Endothelial cell of umbilical vein (primary cell): ENCODE results near the gene BTBD17.

Experiments used
- CTCF ChIP-seq, 2 donors: IDR thresholded peaks; 1 replicate in 1 of 2; 2 replicates in 1 of 2; pipeline ENCODE4 v1.5.1; 2011; ENCODE audit warnings: low read length in 2 of 2, mild to moderate bottlenecking in 2 of 2, moderate library complexity in 2 of 2, control low read depth in 1 of 2, inconsistent platforms in 1 of 2, low read depth in 1 of 2; ENCODE audit not compliant: insufficient read depth in 1 of 2; ENCODE audit errors: extremely low read depth in 1 of 2
- EZH2 ChIP-seq: IDR thresholded peaks from 2 replicates; pipeline ENCODE4 v1.6.1; 2012; ENCODE audit warnings: borderline replicate concordance, low read depth, mild to moderate bottlenecking, moderate library complexity, low read length, inconsistent platforms; ENCODE audit not compliant: severe bottlenecking
- JUN ChIP-seq: IDR thresholded peaks from 2 replicates; pipeline ENCODE4 v1.6.1; 2011; ENCODE audit warnings: borderline replicate concordance, low read depth; ENCODE audit not compliant: insufficient read length, insufficient read depth
- MAX ChIP-seq: IDR thresholded peaks from 2 replicates; pipeline ENCODE4 v1.6.1; 2011; ENCODE audit not compliant: insufficient read depth, insufficient read length
- MYC ChIP-seq: IDR thresholded peaks from one replicate; pipeline ENCODE4 v1.6.1; 2011; ENCODE audit warnings: mild to moderate bottlenecking, low read depth, low read length
- POLR2A ChIP-seq: IDR thresholded peaks from 2 replicates; pipeline ENCODE4 v1.6.1; 2012; ENCODE audit warnings: low read depth, mild to moderate bottlenecking, control low read depth, low read length
- POLR2AphosphoS5 ChIP-seq: IDR thresholded peaks from 2 replicates; pipeline ENCODE4 v1.6.1; 2012; ENCODE audit warnings: low read depth, mild to moderate bottlenecking, control low read depth, low read length, moderate library complexity; ENCODE audit not compliant: insufficient read depth

GRCh38 chr17:74368341-74369081 lies 6.8 kb upstream of the BTBD17 start:
- TF ChIP-seq CTCF (IDR thresholded peaks at IDR 0.05; ENCODE audit: extremely low read depth in 1 of 2, insufficient read depth in 1 of 2, low read depth in 1 of 2, low read length in 2 of 2) = peak; percentile 74 to 96
- no peak for TF ChIP-seq POLR2A
- no peak for TF ChIP-seq EZH2
- no peak for TF ChIP-seq JUN
- no peak for TF ChIP-seq MYC
- TF ChIP-seq POLR2AphosphoS5 = no peak
- no peak for TF ChIP-seq MAX
